H4 (cell line): ENCODE measurements around the gene CCDC148. TPM values are rescaled to one million over a fixed set of nuclear protein-coding genes. Genes with fewer than 3 reads are reported as not detected.
"Not testable (repeated sequence)": the region's sequence is repeated elsewhere in the genome, so short reads cannot be mapped to it uniquely, and the experiment has no call there.

Source experiments
- DNase-seq: peaks from one replicate; pipeline ENCODE4 v3.0.0-alpha.2; 2015; ENCODE audit warnings: low spot score
- total RNA-seq: library from RNA; depleted of rRNA; stranded (reverse); fragments of >200 nt; shearing (Covaris generic); gene quantifications from 2 replicates; pipeline ENCODE4 v1.2.3, GENCODE V29; 2014

Gene CCDC148
- total RNA-seq, 1 experiment from 2014 or later, result 0.52 TPM

DNA sequence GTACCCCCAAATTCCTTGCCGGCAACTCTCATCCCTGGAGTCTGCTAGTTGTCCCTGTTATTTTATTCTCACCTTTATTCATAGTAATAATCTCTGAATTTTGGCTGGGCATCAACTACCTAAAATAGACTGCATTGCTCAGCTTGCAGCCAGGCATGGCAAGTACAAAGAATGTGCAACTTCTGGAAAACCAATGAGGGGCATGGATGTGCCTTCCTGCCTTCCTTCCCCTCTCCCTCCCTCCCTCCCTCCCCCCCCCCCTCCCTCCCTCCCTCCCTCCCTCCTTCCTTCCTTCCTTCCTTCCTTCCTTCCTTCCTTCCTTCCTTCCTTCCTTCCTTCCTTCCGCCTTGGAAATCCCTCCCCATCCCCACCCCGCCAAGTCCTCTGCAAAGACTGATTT, 162.8 kb downstream of the CCDC148 start:
- DNase-seq, result no peak

GRCh38 chr2:158291544-158292180, 164.9 kb downstream of the CCDC148 start:
- DNase-seq, result no peak

GRCh38 chr2:158290225-158290624, 166.3 kb downstream of the CCDC148 start:
- DNase-seq, result no peak

DNA sequence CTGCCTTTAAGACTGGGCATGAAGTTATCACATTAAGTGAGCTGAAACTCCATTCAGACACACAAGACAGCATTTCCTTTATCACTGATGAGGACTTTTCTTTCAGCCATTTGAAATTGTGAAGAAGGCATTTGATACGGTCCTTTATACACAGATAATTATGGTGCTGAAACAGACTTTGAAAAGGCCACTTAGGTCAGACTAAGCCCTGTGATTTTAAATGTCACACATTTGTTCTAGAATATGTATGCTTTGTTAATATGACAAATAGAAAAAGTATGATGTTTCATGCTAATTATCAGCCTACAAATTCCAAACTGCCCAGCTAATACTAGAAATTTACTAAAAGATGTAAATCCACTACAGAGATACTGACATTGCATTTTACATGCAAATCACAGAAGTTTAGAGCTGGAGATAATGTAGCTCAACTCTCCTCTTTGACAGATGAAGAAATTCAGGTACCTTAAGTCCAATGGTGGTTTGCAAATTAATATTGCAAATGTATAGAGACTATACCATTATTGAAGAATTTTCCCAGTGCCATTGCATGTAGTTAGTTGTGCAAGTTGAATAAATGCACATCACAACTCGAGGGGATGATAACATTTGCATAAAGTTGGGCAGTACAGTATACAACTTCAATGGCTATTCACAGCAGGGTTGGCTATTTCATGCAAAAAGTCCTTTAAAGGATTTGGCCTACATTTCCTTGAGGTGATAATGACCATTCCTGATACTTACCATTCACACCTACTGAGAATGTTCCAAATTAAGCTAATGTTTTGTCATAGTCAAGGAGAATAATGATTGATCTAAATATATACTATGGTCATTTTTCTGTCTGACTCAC, 179.7 kb downstream of the CCDC148 start:
- DNase-seq, result no peak

GRCh38 chr2:158273791-158274190, 182.8 kb downstream of the CCDC148 start:
- DNase-seq, result no peak

GRCh38 chr2:158270536-158270935, 186.0 kb downstream of the CCDC148 start:
- DNase-seq, result no peak

GRCh38 chr2:158269143-158269542, 187.4 kb downstream of the CCDC148 start:
- DNase-seq, result no peak

GRCh38 chr2:158266111-158266510, 190.4 kb downstream of the CCDC148 start:
- DNase-seq, result no peak

DNA sequence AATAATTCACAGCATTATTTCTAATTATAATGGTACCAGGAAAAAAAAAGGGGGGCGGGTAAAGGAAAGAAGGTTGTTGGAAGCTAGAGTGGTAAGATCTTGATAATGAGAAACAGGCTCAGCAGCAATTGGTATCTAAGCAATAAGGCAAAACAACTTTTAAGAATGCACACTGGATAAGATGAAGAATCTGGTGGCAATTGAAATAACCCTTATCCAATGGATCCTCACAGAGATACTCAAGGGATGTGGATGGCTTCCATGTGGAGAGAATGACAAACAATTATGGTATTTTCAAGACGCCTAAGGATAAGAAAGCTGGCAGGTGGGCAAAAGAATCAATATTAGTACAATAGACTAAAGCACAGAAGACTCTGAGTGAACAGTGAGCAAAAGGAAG, 201.3 kb downstream of the CCDC148 start:
- DNase-seq, result no peak

DNA sequence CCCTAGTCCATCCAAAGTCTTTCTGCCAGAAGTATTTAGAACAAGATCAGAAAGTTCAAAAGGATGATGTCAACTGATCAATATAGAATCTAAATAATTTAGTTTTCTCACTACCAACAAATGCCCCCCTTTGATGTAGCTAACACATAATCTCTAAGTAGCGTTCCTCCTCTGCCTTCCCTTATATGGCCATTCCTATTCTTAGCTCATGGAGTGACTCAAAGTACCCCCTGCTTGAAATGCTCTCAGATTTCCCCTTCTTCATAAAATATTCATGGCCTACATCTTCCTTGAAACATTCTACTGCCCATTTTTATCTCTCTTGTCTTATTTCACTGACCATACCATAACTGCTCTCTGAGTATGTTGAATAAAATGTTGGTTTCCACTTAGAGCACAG, 203.4 kb downstream of the CCDC148 start:
- DNase-seq, result no peak

DNA sequence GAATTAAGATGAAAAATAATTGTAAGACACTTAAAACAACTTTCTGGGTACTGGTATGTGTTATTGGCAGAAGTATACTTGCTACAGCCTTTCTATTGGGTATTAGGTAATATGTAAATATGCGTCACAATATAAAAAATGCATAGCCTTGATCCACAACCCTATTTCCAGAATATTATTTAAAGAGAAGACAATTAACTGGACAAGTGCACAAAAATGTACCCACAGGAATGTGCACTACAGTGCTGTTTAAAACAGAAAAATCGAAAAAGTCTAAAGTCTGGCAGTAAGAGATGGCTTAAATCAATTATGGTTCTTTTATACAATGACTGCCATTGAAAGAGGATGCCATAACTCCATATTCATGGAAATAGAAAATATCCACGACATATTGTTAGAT, 205.2 kb downstream of the CCDC148 start:
- DNase-seq, result no peak

DNA sequence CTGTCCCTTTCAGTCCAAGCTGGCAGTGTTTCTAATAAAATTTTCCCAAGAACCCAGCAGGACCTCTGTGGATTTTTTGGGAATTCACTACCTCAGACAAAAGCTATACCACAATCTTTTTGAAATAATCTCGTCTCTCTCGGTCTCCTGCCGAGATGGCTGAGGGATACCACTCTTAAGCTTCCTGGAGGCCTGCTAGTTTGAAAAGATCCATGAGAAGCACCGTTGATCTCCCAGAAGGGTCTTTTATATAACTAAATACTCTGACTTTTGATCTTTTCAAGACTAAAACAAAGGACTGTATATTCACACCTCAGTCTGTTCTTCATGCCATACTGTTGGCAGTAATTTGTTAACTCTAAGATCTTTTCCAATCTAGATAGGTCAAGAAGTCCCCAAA, 213.2 kb downstream of the CCDC148 start:
- DNase-seq, result no peak

GRCh38 chr2:158242280-158242679, 214.3 kb downstream of the CCDC148 start:
- no peak for DNase-seq

- DNase-seq, result no peak
Measured at GRCh38 chr2:158240975-158241374, 215.6 kb downstream of the CCDC148 start.

- no peak for DNase-seq
Measured at GRCh38 chr2:158239271-158239670, 217.3 kb downstream of the CCDC148 start.

DNA sequence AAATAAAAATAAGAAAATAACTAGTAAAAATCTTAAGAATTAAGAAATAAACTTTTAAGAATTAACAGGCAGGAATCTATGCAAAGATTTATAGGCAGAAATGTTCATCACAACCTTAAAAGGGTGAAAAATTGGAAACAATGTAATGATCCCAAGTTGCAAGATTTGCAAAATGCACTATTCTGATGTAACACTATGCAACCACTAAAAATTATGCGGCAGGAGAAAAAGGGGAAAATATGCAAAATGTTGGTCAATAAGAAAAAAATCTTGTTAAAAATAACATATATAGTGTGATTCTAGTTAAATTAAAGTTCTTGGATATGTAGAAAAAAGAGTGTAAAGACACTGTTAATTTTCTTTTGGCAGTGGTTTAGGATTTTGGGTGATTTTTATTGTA, 222.1 kb downstream of the CCDC148 start:
- no peak for DNase-seq

- DNase-seq, result no peak
Measured at GRCh38 chr2:158232476-158232875, 224.1 kb downstream of the CCDC148 start.

- DNase-seq, result no peak
Measured at GRCh38 chr2:158228943-158229508, 227.5 kb downstream of the CCDC148 start.

DNA sequence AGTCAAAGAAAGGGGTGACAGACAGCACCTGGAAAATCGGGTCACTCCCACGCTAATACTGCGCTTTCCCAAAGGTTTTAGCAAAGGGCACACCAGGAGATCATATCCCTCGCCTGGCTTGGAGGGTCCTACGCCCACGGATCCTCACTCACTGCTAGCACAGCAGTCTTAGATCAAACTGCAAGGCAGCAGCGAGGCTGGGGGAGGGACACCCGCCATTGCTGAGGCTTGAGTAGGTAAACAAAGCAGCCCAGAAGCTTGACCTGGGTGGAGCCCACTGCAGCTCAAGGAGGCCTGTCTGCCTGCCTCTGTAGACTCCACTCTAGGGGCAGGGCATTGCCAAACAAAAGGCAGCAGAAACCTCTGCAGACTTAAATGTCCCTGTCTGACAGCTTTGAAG, 233.5 kb downstream of the CCDC148 start:
- not testable (repeated sequence) for DNase-seq

DNA sequence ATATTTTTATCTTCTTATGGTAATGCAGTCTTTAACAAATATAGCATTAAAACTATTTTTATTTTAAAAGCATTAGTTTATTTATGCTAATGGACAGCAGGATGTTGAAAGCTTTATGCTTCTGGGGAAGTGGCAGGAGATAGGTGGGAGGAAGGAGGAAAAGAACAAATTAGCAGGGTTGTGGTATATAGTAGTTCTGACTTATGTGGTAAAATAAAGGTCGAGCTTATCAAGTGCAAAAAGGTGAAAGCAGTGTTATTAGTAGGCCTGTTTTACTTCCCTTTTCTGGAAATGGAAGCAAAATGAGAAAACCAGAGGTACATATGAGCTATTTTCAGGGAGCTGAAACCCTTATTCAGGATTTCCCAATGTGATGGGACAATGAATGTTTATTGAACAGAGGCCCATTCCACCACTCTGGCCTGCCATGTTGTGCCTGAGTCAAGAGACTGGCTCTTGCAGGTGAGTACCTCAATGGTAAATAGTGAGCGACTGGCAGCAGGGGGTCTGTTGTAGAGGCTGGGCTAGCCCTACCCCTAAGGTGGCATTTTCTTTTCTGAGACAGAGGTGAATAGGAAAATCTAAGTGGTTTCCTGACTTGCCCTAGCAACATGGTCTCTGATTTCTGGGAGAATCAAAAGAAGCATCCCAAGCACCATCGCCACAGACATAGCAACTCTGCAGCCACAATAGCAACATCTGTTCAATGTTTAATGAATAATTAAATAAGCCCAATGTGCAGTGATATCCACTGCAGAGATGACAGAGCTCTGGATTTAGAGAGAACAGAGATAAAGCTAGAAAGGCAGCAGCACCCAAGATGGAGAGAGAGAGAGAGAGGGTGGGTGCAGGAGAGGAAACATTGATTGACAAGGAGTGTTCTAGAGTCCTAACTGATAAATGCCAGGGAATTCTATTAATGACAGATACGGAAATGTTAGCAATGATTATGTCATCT, 235.2 kb downstream of the CCDC148 start:
- DNase-seq, result no peak

DNA sequence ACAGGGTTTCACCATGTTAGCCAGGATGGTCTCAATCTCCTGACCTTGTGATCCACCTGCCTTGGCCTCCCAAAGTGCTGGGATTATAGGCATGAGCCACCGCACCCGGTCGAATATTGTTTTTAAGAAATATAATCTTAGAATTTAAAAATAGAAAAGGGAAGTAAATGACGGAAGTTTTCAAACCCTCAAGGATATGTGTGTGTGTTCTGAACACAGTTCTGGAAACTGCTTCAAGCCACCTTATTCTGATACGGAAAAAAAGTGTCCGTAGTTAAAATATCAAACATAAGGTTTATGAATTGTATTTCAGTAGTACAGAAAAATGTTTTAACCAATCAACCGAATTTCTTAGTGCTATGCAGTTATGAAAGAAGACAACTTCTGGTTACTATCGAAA, 239.0 kb downstream of the CCDC148 start:
- no peak for DNase-seq

- DNase-seq, result peak; percentile 67
Measured at GRCh38 chr2:158214431-158214830, 242.1 kb downstream of the CCDC148 start.
